Neuron (in vitro differentiated cells): ENCODE results near the gene FREY1.

ENCODE experiments used
- H2AFZ ChIP-seq: one replicate; pipeline ENCODE4 v1.6.1; 2013; ENCODE audit warnings: low read depth, mild to moderate bottlenecking, inconsistent platforms, low read length, moderate library complexity
- H3K27me3 ChIP-seq: one replicate; pipeline ENCODE4 v1.6.1; 2013; ENCODE audit warnings: low read length; ENCODE audit not compliant: insufficient read depth
- H3K36me3 ChIP-seq: one replicate; pipeline ENCODE4 v1.6.1; 2013; ENCODE audit warnings: low read length; ENCODE audit not compliant: insufficient read depth
- H3K4me1 ChIP-seq: one replicate; pipeline ENCODE4 v1.6.1; 2013; ENCODE audit warnings: low read length; ENCODE audit not compliant: insufficient read depth
- H3K4me3 ChIP-seq: 2 replicates; pipeline ENCODE4 v1.5.1; 2013; ENCODE audit warnings: mild to moderate bottlenecking, low read length, moderate library complexity
- H3K9me3 ChIP-seq: one replicate; pipeline ENCODE4 v1.6.1; 2013; ENCODE audit warnings: low read length

The FREY1 gene, protein sequence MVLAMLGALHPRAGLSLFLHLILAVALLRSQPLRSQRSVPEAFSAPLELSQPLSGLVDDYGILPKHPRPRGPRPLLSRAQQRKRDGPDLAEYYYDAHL

DNA sequence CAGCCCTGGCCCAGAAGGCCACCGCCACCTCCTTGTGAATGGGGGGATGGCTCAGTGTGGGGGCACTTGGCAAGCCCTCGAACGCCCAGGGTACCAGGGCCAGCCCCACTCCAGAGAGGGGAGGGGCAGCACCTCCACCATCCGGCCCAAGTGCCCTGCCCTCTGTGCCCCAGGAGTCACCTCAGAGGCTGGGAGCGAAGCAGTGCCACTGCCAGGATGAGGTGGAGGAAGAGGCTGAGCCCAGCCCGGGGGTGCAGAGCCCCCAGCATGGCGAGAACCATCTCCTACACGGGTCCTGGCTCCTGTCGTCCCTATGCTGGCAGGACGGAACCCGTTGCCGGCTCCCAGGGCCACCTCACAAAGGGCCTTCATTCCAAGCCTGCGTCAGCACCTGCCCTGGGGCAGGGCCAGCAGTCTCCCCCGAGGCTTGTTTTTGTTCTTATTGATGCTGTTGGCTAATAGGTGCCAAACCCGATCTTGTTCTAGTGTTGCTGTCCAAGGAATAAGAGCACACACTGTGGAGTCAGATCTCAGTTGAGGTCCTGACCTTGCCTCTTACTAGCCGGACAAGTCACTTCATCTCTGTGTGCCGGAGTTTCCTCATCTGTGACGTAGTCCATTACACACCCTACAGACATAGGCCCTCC, at the start of gene FREY1:
Gene FREY1 (minus strand): TSS at position 307 of the 647 bp plus-strand sequence. CDS start 26 bp downstream, at position 281.
- Histone ChIP-seq H3K27me3 (no peaks in the 10 kb centered on the region), H3K4me3 (no peak within 1 kb of the TSS), H3K9me3 (no peaks in the 10 kb centered on the region), H3K36me3 (peaks cover 39% of the 10 kb centered on the region), H3K4me1 (no peaks in the 10 kb centered on the region), H2AFZ (no peak within 1 kb of the TSS)

DNA sequence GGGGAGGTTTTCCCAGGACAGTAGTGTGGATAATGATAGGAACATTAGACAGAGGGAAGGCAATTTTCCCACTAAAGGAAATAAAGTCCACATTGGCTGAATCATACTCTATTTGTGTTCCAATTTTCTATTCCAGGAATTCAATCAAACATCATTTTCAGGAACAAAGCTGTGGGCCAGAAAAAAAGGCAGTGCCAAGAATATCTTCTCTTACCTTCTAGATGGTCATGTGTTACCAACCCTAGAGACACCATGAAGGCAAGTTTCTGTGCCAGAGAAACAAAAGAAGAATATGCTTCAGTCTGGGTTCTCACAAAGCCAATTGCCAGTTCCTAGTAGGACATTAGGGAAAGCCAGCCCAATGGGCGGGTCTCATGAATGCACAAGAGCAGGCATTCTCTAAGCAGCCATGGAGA, 42.9 kb upstream of the FREY1 start:
- Histone ChIP-seq H3K36me3 (peaks cover 50% of the 10 kb centered on the region), H3K4me1 (peaks cover 31% of the 10 kb centered on the region), H3K9me3 (no peaks in the 10 kb centered on the region), H3K27me3 (no peaks in the 10 kb centered on the region), H2AFZ (no peak overlapping the region), H3K4me3 (no peak overlapping the region)

DNA sequence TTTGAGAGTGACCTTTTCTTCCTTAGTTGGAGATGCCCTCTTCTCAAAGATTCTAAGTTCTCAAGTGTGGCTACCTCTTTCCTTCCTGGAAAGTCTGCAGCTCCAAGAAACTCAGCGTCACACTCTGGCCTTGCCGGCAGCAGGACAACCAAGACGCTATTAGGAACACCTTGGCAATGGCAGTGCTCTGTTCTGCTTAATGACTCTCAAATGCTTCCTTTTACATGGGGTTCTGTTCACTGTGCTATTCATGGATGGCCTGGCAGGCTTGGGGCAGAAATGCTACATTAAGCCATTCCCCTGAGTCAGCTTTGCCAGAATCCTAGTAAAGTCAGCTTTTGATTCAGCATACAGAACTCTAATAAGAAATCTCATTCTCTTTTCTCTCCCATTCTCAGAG, 41.3 kb upstream of the FREY1 start:
- no peaks in the 10 kb centered on the region for H3K9me3 ChIP-seq
- H3K27me3 ChIP-seq = no peaks in the 10 kb centered on the region
- peaks cover 57% of the 10 kb centered on the region for H3K36me3 ChIP-seq
- peaks cover 31% of the 10 kb centered on the region for H3K4me1 ChIP-seq
- H3K4me3 ChIP-seq = no peak overlapping the region
- H2AFZ ChIP-seq = no peak overlapping the region

DNA sequence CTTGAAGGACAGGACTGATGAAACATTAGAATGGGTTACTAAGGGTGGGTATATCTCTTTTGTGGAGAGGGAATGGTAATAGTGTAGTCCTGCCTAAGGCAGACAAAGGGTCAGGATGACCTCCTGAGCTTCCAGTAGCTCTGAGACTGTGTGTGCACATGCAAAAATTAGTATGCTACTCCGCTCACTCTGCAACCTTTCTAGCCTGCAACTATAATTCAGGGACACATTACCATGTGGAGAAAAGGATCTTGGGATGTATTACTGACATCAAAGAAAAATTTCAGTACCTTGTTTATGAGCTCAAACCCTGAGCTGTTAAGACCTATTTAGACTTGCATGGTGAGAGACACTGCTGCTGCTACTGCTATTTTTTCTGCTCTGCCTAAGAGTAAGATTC, 40.8 kb upstream of the FREY1 start:
- Histone ChIP-seq H3K9me3 (no peaks in the 10 kb centered on the region), H3K27me3 (no peaks in the 10 kb centered on the region), H3K4me1 (peaks cover 31% of the 10 kb centered on the region), H3K4me3 (no peak overlapping the region), H2AFZ (no peak overlapping the region), H3K36me3 (peaks cover 55% of the 10 kb centered on the region)

DNA sequence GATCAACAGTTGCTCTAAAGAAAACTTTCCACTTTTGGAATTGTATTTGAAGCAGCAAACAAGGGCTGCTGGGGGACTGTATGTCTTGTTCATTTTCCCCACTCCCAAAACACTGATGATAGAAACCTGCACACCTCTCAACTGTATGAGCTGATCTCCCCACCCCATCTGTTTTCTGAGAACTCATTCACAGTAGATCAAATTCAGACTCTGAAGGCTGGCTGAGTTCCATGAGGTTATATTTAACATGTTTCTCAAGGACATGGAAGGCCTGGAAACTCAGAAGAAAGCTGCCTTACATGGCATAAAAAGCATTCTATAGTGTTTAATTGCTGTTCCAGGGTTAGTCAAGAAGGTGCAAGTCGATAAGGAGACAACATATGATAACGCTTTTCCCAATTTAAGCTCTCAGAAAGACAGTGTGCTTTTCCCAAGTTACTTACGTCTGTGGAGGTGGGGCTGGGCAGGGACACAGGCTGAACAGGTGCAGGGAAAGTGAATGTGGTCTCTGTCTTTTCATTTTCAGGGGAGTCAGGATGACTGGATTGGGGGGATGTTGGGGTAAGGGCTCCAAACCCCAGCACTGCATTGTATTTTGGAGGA, 38.4 kb upstream of the FREY1 start:
- Histone ChIP-seq H3K4me1 (peaks cover 31% of the 10 kb centered on the region), H3K36me3 (peaks cover 56% of the 10 kb centered on the region), H3K9me3 (no peaks in the 10 kb centered on the region), H3K4me3 (no peak overlapping the region), H2AFZ (no peak overlapping the region), H3K27me3 (no peaks in the 10 kb centered on the region)

DNA sequence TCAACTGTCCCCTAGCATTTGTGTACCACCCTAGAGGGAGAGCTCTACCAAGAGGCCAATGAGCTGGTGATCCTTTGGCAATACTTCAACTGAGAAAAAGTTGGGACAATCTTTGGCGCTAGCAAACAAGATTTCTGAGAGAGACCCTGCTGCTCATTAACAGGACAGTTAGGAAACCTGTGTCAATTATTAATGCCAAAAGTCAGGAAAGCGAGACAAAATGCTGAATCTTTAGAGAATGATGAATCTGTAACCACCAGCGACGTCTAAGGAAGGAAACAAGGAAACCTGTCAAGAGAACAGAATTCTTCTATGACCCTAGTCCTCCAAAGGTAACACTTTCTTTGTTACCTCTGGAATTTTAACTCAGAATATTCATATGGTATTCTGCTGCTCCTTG, 35.3 kb upstream of the FREY1 start:
- H3K4me1 ChIP-seq = peaks cover 8% of the 10 kb centered on the region
- no peaks in the 10 kb centered on the region for H3K9me3 ChIP-seq
- H3K27me3 ChIP-seq = no peaks in the 10 kb centered on the region
- no peak overlapping the region for H2AFZ ChIP-seq
- no peak overlapping the region for H3K4me3 ChIP-seq
- peaks cover 51% of the 10 kb centered on the region for H3K36me3 ChIP-seq

DNA sequence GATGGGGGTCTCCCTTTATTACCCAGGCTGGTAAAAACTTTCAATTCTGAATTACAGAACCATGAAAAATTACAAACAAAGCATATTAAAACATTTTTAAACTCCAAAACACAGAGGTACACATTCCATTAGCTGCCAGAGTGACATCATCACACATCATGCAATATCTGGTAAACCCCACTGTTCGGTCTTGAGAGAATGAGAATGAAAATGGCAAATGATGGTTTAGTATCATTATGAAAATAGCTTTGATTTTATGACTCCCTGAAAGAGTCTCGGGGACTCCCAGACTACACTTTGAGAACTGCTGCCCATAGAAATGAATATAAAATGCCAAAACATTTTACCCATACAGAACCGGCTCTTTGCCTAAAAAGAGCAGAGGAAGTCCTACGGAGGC, 34.2 kb upstream of the FREY1 start:
- H3K27me3 ChIP-seq = no peaks in the 10 kb centered on the region
- no peaks in the 10 kb centered on the region for H3K9me3 ChIP-seq
- no peak overlapping the region for H3K4me3 ChIP-seq
- H2AFZ ChIP-seq = no peak overlapping the region
- H3K4me1 ChIP-seq = no peaks in the 10 kb centered on the region
- peaks cover 45% of the 10 kb centered on the region for H3K36me3 ChIP-seq

DNA sequence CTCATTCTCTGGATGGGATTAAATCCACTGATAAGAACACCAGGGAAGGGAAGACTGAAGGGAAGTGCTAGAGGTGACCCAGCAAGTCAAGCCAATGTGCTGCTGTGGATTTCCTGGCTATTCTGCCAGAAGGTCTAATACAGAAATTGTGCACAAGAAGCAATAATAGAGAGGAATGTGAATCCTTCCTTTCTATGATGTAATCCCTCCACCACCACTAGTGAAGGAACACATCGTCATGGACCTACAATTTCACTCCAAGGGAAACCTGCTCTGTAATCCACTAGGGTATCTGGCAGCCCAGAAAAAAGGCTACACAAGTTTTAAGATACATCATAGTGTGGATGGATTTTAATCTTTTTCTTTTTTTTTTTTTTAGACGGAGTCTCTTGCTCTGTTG, 32.8 kb upstream of the FREY1 start:
- Histone ChIP-seq H3K27me3 (no peaks in the 10 kb centered on the region), H3K36me3 (peaks cover 43% of the 10 kb centered on the region), H3K4me3 (no peak overlapping the region), H3K9me3 (no peaks in the 10 kb centered on the region), H2AFZ (no peak overlapping the region), H3K4me1 (no peaks in the 10 kb centered on the region)

DNA sequence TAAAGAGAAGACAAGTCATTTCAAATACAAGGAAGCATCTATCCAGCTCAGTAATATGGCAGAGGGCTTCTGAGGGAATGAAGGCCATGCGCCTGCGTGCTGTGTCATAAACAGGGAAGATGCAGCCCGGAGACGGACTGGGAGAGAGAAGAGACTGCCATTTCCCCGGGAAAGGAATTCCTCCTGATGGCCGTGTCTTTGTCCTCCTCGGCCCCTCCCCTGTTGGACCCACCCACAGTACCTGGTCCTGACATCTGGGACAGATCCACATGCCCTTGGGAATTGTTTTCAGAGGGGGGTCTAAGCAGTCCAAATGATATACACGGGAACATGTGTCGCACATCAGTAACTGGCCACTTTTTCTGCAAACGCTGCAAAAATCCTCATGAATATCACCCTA, 30.8 kb upstream of the FREY1 start:
- no peak overlapping the region for H2AFZ ChIP-seq
- no peaks in the 10 kb centered on the region for H3K9me3 ChIP-seq
- H3K4me1 ChIP-seq = no peaks in the 10 kb centered on the region
- no peak overlapping the region for H3K4me3 ChIP-seq
- peaks cover 47% of the 10 kb centered on the region for H3K36me3 ChIP-seq
- H3K27me3 ChIP-seq = no peaks in the 10 kb centered on the region

DNA sequence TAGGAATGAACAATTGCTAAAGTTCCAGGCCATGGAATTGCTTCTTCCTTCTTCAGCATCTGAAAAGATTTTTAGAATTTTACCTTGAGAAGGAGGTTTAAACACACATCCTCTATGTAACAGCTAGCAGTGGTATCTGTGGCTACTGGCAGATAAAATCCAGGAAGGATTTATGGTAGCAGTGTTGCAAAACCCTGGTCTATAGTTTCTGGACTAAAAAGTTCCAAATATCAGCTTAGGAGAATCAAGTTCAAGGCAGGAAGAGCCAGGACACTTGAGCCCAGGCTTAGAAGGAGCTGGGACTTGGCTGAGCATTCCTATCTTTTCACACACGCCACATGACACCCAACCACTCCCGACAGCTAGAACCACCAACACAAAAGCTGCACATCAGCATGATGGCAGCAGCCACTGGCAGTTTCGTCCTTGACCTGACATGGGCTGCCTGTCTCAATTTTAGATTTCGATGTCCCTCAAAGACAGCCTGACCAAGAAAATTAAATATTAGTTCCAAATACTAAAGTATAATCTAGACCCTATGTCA, 29.5 kb upstream of the FREY1 start:
- H3K9me3 ChIP-seq = no peaks in the 10 kb centered on the region
- H3K36me3 ChIP-seq = peaks cover 44% of the 10 kb centered on the region
- no peak overlapping the region for H3K4me3 ChIP-seq
- no peaks in the 10 kb centered on the region for H3K4me1 ChIP-seq
- H3K27me3 ChIP-seq = no peaks in the 10 kb centered on the region
- no peak overlapping the region for H2AFZ ChIP-seq

DNA sequence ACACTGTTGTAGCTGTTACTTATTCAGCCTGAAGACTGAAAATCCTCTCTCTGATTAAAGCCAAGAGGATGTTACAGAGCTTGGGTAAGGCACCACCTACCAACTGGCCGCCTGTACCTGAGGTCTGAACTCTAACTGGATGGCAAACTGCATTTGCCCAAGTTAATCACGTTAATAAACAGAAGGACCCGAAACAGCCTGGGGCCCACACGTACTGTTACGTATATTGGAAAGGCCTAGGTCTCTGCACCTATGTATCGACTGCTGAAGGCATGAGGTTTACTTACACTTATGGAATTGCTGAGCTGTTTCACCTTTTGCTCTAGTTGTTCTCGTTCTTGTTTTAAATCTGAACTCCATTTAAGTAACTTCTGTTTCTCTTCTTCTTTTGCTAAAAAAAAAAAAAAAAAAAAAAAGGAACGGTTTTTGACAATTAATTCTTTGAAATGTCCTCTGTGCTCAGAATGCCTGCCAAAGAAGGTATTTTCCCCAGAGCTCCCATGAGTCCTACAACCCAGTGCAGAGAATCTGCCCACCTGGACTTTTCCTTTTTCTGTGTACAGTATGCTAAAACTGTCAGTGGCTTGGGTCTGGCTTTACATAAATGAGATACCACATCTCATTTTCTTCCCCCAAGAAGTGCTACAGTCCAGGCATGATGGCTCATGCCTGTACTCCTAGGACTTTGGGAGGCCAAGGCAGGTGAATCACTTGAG, 28.4 kb upstream of the FREY1 start:
- H3K36me3 ChIP-seq = peaks cover 40% of the 10 kb centered on the region
- H3K9me3 ChIP-seq = no peaks in the 10 kb centered on the region
- no peak overlapping the region for H3K4me3 ChIP-seq
- no peaks in the 10 kb centered on the region for H3K4me1 ChIP-seq
- H2AFZ ChIP-seq = no peak overlapping the region
- no peaks in the 10 kb centered on the region for H3K27me3 ChIP-seq

DNA sequence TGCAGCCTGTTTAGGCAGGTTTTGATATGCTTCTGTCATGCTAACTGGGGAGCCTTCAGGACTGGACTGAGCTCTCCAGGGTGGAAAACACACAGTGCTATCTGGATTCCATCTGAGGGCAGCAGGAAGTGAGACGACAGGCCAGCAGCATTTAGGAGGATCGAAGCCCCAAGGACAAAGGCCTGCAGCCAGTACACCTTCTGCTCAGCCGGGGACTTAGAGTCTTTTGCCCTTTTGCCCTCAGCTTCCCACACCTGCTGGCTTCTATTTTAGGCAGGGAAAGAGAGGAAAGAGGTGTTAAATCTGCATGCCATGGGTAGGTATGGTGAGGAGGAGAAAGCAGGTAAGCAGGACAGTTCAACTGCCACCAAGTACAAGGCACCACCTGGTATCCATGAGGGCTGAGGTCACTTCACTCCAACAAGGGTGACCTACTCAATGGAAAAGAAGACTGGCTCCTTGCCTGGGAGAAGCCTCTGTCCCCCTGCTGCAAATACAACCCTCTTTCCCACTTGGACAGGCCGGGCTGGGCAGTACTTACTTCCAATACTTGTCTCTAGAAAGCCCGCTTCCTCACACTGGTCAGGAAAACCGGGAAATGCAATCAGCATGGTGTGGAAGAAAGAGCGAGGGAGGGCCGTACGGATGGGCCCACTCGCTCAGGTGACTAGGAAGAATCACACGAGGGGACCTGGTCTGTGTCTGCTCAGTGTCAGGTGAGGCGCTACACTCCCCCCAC, 27.7 kb upstream of the FREY1 start:
- Histone ChIP-seq H3K27me3 (no peaks in the 10 kb centered on the region), H3K36me3 (peaks cover 40% of the 10 kb centered on the region), H3K4me1 (no peaks in the 10 kb centered on the region), H2AFZ (no peak overlapping the region), H3K4me3 (no peak overlapping the region), H3K9me3 (no peaks in the 10 kb centered on the region)
